Kidney epithelial cell (primary cell): Measurements from ENCODE around the gene RPAP2. TPM values are rescaled to one million over a fixed set of nuclear protein-coding genes. Genes with fewer than 3 reads are reported as not detected.

Source experiments
- DNase-seq: peaks from one replicate; pipeline ENCODE4 v3.0.0-alpha.2; 2010; ENCODE audit warnings: low read depth
- H3K27me3 ChIP-seq: 2 replicates; pipeline ENCODE4 v1.6.0; 2011; ENCODE audit warnings: low read length; ENCODE audit not compliant: control insufficient read depth, insufficient read depth
- H3K36me3 ChIP-seq: 2 replicates; pipeline ENCODE4 v1.5.1; 2011; ENCODE audit warnings: low read length; ENCODE audit not compliant: control insufficient read depth, insufficient read depth
- H3K4me3 ChIP-seq: 2 replicates; pipeline ENCODE4 v1.5.1; 2011; ENCODE audit warnings: low read depth, mild to moderate bottlenecking, control low read depth, low read length
- CTCF ChIP-seq: IDR thresholded peaks from 2 replicates; pipeline ENCODE4 v1.5.1; 2011; ENCODE audit warnings: mild to moderate bottlenecking, moderate library complexity, low read length, control low read depth, inconsistent platforms; ENCODE audit not compliant: insufficient read depth, poor library complexity, severe bottlenecking
- total RNA-seq: library from RNA; depleted of rRNA; stranded (reverse); fragments of >200 nt; gene quantifications from 2 replicates; pipeline ENCODE4 v1.2.3, GENCODE V29; 2015

The RPAP2 gene
- total RNA-seq, 1 donor from 2014 or later, result 18.7 TPM

GRCh38 chr1:92362970-92363369 lies 64.1 kb downstream of the RPAP2 start:
- no peaks in the 10 kb centered on the region for H3K36me3 ChIP-seq
- no peaks in the 10 kb centered on the region for H3K27me3 ChIP-seq
- no peak for DNase-seq
- no peak overlapping the region for H3K4me3 ChIP-seq
- no peak for TF ChIP-seq CTCF

GRCh38 chr1:92363401-92363800 lies 64.5 kb downstream of the RPAP2 start:
- no peak overlapping the region for H3K4me3 ChIP-seq
- no peaks in the 10 kb centered on the region for H3K27me3 ChIP-seq
- DNase-seq, result no peak
- no peak for TF ChIP-seq CTCF
- H3K36me3 ChIP-seq, result no peaks in the 10 kb centered on the region

GRCh38 chr1:92365378-92366039 lies 66.7 kb downstream of the RPAP2 start:
- DNase-seq, result no peak
- H3K4me3 ChIP-seq, result no peak overlapping the region
- no peak for TF ChIP-seq CTCF
- no peaks in the 10 kb centered on the region for H3K36me3 ChIP-seq
- H3K27me3 ChIP-seq, result no peaks in the 10 kb centered on the region

- Histone ChIP-seq H3K4me3 (no peak overlapping the region), H3K27me3 (no peaks in the 10 kb centered on the region), H3K36me3 (no peaks in the 10 kb centered on the region)
- DNase-seq, result no peak
- TF ChIP-seq CTCF, result no peak
These were observed 67.2 kb downstream of the RPAP2 start for GRCh38 chr1:92366040-92366395.

GRCh38 chr1:92367496-92367895 lies 68.6 kb downstream of the RPAP2 start:
- Histone ChIP-seq H3K27me3 (no peaks in the 10 kb centered on the region), H3K36me3 (no peaks in the 10 kb centered on the region), H3K4me3 (no peak overlapping the region)
- no peak for TF ChIP-seq CTCF
- no peak for DNase-seq

GRCh38 chr1:92372164-92372563 lies 73.3 kb downstream of the RPAP2 start:
- DNase-seq, result no peak
- TF ChIP-seq CTCF, result no peak

More at GRCh38 chr1:92372164-92372563, 73.3 kb downstream of the RPAP2 start:
- Histone ChIP-seq H3K27me3 (no peaks in the 10 kb centered on the region), H3K36me3 (no peaks in the 10 kb centered on the region), H3K4me3 (no peak overlapping the region)
